ENCODE measurements around the gene LSM14A. TPM values are rescaled to one million over a fixed set of nuclear protein-coding genes. Genes with fewer than 3 reads are reported as not detected.

Gene LSM14A
- total and polyA plus RNA-seq, 2 of the 13 experiments (the other 11 are each of a cell fraction or from before 2014, with no cell fraction given), result 77.0 to 83.6 TPM

- TF ChIP-seq PCBP2 (optimal IDR thresholded peaks at IDR 0.05; ENCODE audit: low read depth, low read length, poor library complexity, severe bottlenecking), result no peak
- TF ChIP-seq ZNF296 (CRISPR knock-in tag; conservative IDR thresholded peaks at IDR 0.05), result no peak
- TF ChIP-seq ZNF264 (CRISPR knock-in tag; IDR thresholded peaks at IDR 0.05), result no peak
- TF ChIP-seq ZNF883 (CRISPR knock-in tag; IDR thresholded peaks at IDR 0.05; ENCODE audit: not compliant biosample characterization), result peak; percentile 15
- no peak for TF ChIP-seq SYNCRIP (IDR thresholded peaks at IDR 0.05; ENCODE audit: insufficient read depth, low read depth, low read length)
- no peak for TF ChIP-seq CAMTA2 (CRISPR knock-in tag; IDR thresholded peaks at IDR 0.05; ENCODE audit: borderline replicate concordance)
- no peak for TF ChIP-seq BRF2 (CRISPR knock-in tag; IDR thresholded peaks at IDR 0.05)
- no peak for TF ChIP-seq LRRFIP1 (CRISPR knock-in tag; conservative IDR thresholded peaks at IDR 0.05)
- no peak for TF ChIP-seq KDM1A (CRISPR knock-in tag; IDR thresholded peaks at IDR 0.05)
- no peak for TF ChIP-seq ZNF138 (CRISPR knock-in tag; IDR thresholded peaks at IDR 0.05; ENCODE audit: low read depth)
- TF ChIP-seq HIVEP1 (CRISPR knock-in tag; IDR thresholded peaks at IDR 0.05), result no peak
- TF ChIP-seq XBP1 (CRISPR knock-in tag; IDR thresholded peaks at IDR 0.05), result no peak
- no peak for TF ChIP-seq GTF3A (CRISPR knock-in tag; conservative IDR thresholded peaks at IDR 0.05)
- TF ChIP-seq ZMYM3 (CRISPR knock-in tag; IDR thresholded peaks at IDR 0.05), result no peak
- peak; percentile 45; the same call in 1 of the 2 replicates for TF ChIP-seq SRY (CRISPR knock-in tag; IDR thresholded peaks at IDR 0.05)
- no peak for TF ChIP-seq NRL (CRISPR knock-in tag; IDR thresholded peaks at IDR 0.05; ENCODE audit: borderline replicate concordance)
- no peak for TF ChIP-seq MEIS2 (CRISPR knock-in tag; IDR thresholded peaks at IDR 0.05)
- no peak for TF ChIP-seq ZSCAN20 (CRISPR knock-in tag; IDR thresholded peaks at IDR 0.05; ENCODE audit: borderline replicate concordance)
- no peak for TF ChIP-seq ZNF790 (CRISPR knock-in tag; IDR thresholded peaks at IDR 0.05; ENCODE audit: borderline replicate concordance)
- TF ChIP-seq MAZ (IDR thresholded peaks at IDR 0.05; ENCODE audit: borderline replicate concordance, low read depth, low read length), result no peak
- TF ChIP-seq MAZ (CRISPR knock-in tag; IDR thresholded peaks at IDR 0.05; ENCODE audit: low read depth), result peak; percentile 51; the same call in 1 of the 2 replicates
- no peak for TF ChIP-seq NAIF1 (CRISPR knock-in tag; IDR thresholded peaks at IDR 0.05; ENCODE audit: borderline replicate concordance)
- TF ChIP-seq REL (CRISPR knock-in tag; conservative IDR thresholded peaks at IDR 0.05), result no peak
- TF ChIP-seq ATF7-NPFF (CRISPR knock-in tag; IDR thresholded peaks at IDR 0.05; ENCODE audit: low read depth), result 0 out of 2 replicates have a peak, but pooled peaks have one; percentile 15
- peak; percentile 3; the same call in 1 of the 2 replicates for TF ChIP-seq SALL2 (CRISPR knock-in tag; IDR thresholded peaks at IDR 0.05)
- no peak for TF ChIP-seq NFYB (CRISPR knock-in tag; IDR thresholded peaks at IDR 0.05)
- no peak for TF ChIP-seq SAFB2 (CRISPR knock-in tag; IDR thresholded peaks at IDR 0.05; ENCODE audit: borderline replicate concordance, low read depth)
- TF ChIP-seq ZSCAN9 (CRISPR knock-in tag; IDR thresholded peaks at IDR 0.05; ENCODE audit: borderline replicate concordance), result no peak
- TF ChIP-seq ZNF749 (CRISPR knock-in tag; IDR thresholded peaks at IDR 0.05; ENCODE audit: borderline replicate concordance), result no peak
Observed at GRCh38 chr19:34254698-34255432, 82.6 kb downstream of the LSM14A start (continued).
